Stimulated activated CD4-positive, alpha-beta T cell treated with anti-CD3 and anti-CD28 coated beads, Interleukin-1b, Interleukin-23, amount 100 ng/mL, for 24 hours (primary cell): ENCODE measurements around the gene NDUFAF2.
"Not testable (repeated sequence)": the region's sequence is repeated elsewhere in the genome, so short reads cannot be mapped to it uniquely, and the experiment has no call there.

Source experiments
- DNase-seq, 4 experiments: peaks; one replicate each; pipeline ENCODE4 v3.0.0-alpha.2; 2020; ENCODE audit warnings: low read depth in 4 of 4, low spot score in 1 of 4

NDUFAF2 gene

GRCh38 chr5:60992871-60993270, 47.9 kb downstream of the NDUFAF2 start:
- DNase-seq: no peak

GRCh38 chr5:60993425-60993824, 48.4 kb downstream of the NDUFAF2 start:
- no peak for DNase-seq

- DNase-seq: no peak
Measured at GRCh38 chr5:60993875-60994571, 49.0 kb downstream of the NDUFAF2 start.

- no peak for DNase-seq
Measured at GRCh38 chr5:60996368-60996767, 51.4 kb downstream of the NDUFAF2 start.

- DNase-seq: no peak
Measured at GRCh38 chr5:60997721-60998120, 52.7 kb downstream of the NDUFAF2 start.

GRCh38 chr5:61000887-61001286, 55.9 kb downstream of the NDUFAF2 start:
- DNase-seq: no peak

GRCh38 chr5:61001647-61002046, 56.6 kb downstream of the NDUFAF2 start:
- DNase-seq: no peak

GRCh38 chr5:61002611-61003355, 57.8 kb downstream of the NDUFAF2 start:
- no peak for DNase-seq

GRCh38 chr5:61004448-61004847, 59.4 kb downstream of the NDUFAF2 start:
- DNase-seq: no peak

GRCh38 chr5:61009907-61010306, 64.9 kb downstream of the NDUFAF2 start:
- no peak for DNase-seq

- DNase-seq: no peak
Measured at GRCh38 chr5:61010467-61011454, 65.8 kb downstream of the NDUFAF2 start.

GRCh38 chr5:61018062-61018461, 73.1 kb downstream of the NDUFAF2 start:
- DNase-seq: no peak

GRCh38 chr5:61019642-61020041, 74.6 kb downstream of the NDUFAF2 start:
- DNase-seq: no peak

- DNase-seq: no peak
Measured at GRCh38 chr5:61020415-61020814, 75.4 kb downstream of the NDUFAF2 start.

GRCh38 chr5:61023131-61023530, 78.1 kb downstream of the NDUFAF2 start:
- no peak for DNase-seq

GRCh38 chr5:61026004-61026403, 81.0 kb downstream of the NDUFAF2 start:
- no peak for DNase-seq

GRCh38 chr5:61028382-61028781, 83.4 kb downstream of the NDUFAF2 start:
- no peak for DNase-seq

GRCh38 chr5:61029456-61030162, 84.6 kb downstream of the NDUFAF2 start:
- no peak for DNase-seq

GRCh38 chr5:61030163-61030482, 85.1 kb downstream of the NDUFAF2 start:
- DNase-seq: no peak

GRCh38 chr5:61031301-61031700, 86.3 kb downstream of the NDUFAF2 start:
- not testable (repeated sequence) for DNase-seq

- no peak for DNase-seq
Measured at GRCh38 chr5:61044545-61044944, 99.5 kb downstream of the NDUFAF2 start.
